Measurements from ENCODE around the gene ASIP. TPM values are rescaled to one million over a fixed set of nuclear protein-coding genes. Genes with fewer than 3 reads are reported as not detected.
"Not testable (repeated sequence)": the region's sequence is repeated elsewhere in the genome, so short reads cannot be mapped to it uniquely, and the experiment has no call there.

The ASIP gene
- total RNA-seq, 1 donor from 2014 or later, result not detected

GRCh38 chr20:34243377-34243776 lies 2.2 kb downstream of the ASIP start:
- Mint-ChIP-seq H3K4me1 (peaks cover 16% of the 10 kb centered on the region), H3K4me3 (no peak overlapping the region), H3K27me3 (ENCODE audit: low read depth) (peaks cover 5% of the 10 kb centered on the region), H3K36me3 (ENCODE audit: low read depth) (peaks cover 5% of the 10 kb centered on the region), H3K27ac (ENCODE audit: unreplicated experiment) (no peak overlapping the region), H3K9me3 (peaks cover 5% of the 10 kb centered on the region)
- no peak for TF ChIP-seq CTCF (conservative IDR thresholded peaks at IDR 0.05)
- DNase-seq (ENCODE audit: low read depth, low spot score), result no peak

DNA sequence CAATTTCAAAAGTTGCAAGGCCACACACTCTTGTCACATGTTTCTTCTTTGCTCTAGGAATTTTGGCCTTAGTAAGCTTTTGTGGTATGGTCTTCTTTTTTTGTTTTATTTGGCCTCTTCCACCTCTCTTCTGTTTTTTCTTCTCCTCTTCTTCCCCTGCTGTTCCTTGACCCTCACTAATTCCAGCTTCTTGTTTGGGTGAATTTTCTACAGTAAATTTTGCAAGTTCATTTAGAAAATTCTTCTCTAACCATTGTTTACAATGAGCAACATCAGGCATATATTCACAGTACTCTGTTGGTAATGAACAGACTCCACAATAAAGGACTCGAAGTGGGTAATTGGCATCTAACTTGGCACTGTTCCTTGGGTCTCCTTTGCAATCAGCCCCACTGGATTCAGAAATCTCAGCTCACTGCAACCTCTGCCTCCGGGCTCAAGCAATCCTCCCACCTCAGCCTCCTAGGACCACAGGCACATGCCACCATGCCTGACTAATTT lies 5.0 kb downstream of the ASIP start:
- TF ChIP-seq CTCF (conservative IDR thresholded peaks at IDR 0.05), result no peak
- H3K27me3 Mint-ChIP-seq (ENCODE audit: low read depth), result no peaks in the 10 kb centered on the region

DNA sequence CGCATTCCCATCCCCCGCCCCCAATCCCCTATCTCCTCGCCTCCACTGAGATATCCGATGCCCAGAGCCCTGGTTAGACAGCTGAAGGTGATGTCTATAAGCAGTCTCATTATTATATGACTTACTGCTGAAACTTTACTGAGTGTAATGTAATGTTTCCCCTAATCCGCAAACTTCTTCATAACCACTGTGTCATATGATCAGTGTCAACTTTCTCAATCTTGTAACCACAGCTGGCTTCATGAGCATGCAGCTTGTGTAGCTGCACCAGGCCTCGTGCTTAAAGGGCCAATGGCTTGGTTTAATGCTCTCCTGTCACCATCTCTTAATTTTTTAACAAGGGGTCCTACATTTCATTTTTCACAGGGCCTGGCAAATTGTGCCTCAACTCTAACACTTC lies 8.1 kb downstream of the ASIP start:
- no peak for DNase-seq (ENCODE audit: low read depth, low spot score)
- Mint-ChIP-seq H3K4me1 (peaks cover 24% of the 10 kb centered on the region), H3K9me3 (no peaks in the 10 kb centered on the region), H3K27ac (ENCODE audit: unreplicated experiment) (peak overlapping the region; percentile 32), H3K27me3 (ENCODE audit: low read depth) (no peaks in the 10 kb centered on the region), H3K4me3 (no peak overlapping the region), H3K36me3 (ENCODE audit: low read depth) (peaks cover 3% of the 10 kb centered on the region)
- no peak for TF ChIP-seq CTCF (conservative IDR thresholded peaks at IDR 0.05)

More for the DNA sequence above, 5.0 kb downstream of the ASIP start:
- no peak overlapping the region for H3K4me3 Mint-ChIP-seq
- no peaks in the 10 kb centered on the region for H3K9me3 Mint-ChIP-seq
- no peak for DNase-seq (ENCODE audit: low read depth, low spot score)
- H3K36me3 Mint-ChIP-seq (ENCODE audit: low read depth), result no peaks in the 10 kb centered on the region
- no peak overlapping the region for H3K27ac Mint-ChIP-seq (ENCODE audit: unreplicated experiment)
- peaks cover 23% of the 10 kb centered on the region for H3K4me1 Mint-ChIP-seq

GRCh38 chr20:34250005-34250404 lies 8.8 kb downstream of the ASIP start:
- H3K36me3 Mint-ChIP-seq (ENCODE audit: low read depth), result peaks cover 3% of the 10 kb centered on the region
- no peak for TF ChIP-seq CTCF (conservative IDR thresholded peaks at IDR 0.05)
- peaks cover 24% of the 10 kb centered on the region for H3K4me1 Mint-ChIP-seq
- no peak overlapping the region for H3K4me3 Mint-ChIP-seq
- DNase-seq (ENCODE audit: low read depth, low spot score), result no peak
- no peaks in the 10 kb centered on the region for H3K9me3 Mint-ChIP-seq
- no peak overlapping the region for H3K27ac Mint-ChIP-seq (ENCODE audit: unreplicated experiment)
- H3K27me3 Mint-ChIP-seq (ENCODE audit: low read depth), result no peaks in the 10 kb centered on the region

DNA sequence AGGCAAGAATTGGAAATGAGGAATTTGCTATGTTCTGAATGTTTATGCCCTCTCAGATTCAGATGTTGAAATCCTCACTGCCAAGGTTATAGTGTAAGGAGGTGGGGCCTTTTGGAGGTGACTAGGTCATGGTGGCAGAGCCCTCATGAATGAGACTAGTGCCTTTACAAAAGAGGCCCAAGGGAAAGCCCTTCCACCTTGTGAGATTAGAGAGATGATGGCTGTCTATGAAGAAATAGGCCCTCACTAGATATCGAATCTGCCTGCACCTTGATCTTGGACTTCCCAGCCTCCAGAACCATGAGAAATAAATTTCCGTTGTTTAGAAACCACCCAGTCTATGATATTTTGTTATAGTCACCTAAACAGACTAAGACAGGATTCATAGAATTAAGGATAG lies 10.4 kb downstream of the ASIP start:
- no peak overlapping the region for H3K4me3 Mint-ChIP-seq
- no peak for DNase-seq (ENCODE audit: low read depth, low spot score)
- no peaks in the 10 kb centered on the region for H3K9me3 Mint-ChIP-seq
- H3K27me3 Mint-ChIP-seq (ENCODE audit: low read depth), result no peaks in the 10 kb centered on the region
- TF ChIP-seq CTCF (conservative IDR thresholded peaks at IDR 0.05), result no peak
- peaks cover 3% of the 10 kb centered on the region for H3K36me3 Mint-ChIP-seq (ENCODE audit: low read depth)
- peaks cover 26% of the 10 kb centered on the region for H3K4me1 Mint-ChIP-seq
- no peak overlapping the region for H3K27ac Mint-ChIP-seq (ENCODE audit: unreplicated experiment)

- Mint-ChIP-seq H3K27ac (ENCODE audit: unreplicated experiment) (peak overlapping the region; percentile 73), H3K4me1 (peaks cover 28% of the 10 kb centered on the region)
- not testable (repeated sequence) for H3K4me3 Mint-ChIP-seq; DNase-seq (ENCODE audit: low read depth, low spot score); H3K36me3 Mint-ChIP-seq (ENCODE audit: low read depth); H3K9me3 Mint-ChIP-seq; H3K27me3 Mint-ChIP-seq (ENCODE audit: low read depth)
Measured at GRCh38 chr20:34252431-34253086, 11.3 kb downstream of the ASIP start.
